ENCODE results near the gene GRIK1. TPM values are rescaled to one million over a fixed set of nuclear protein-coding genes. Genes with fewer than 3 reads are reported as not detected.

GRIK1 gene
- total RNA-seq, 1 experiment from 2014 or later: not detected

DNA sequence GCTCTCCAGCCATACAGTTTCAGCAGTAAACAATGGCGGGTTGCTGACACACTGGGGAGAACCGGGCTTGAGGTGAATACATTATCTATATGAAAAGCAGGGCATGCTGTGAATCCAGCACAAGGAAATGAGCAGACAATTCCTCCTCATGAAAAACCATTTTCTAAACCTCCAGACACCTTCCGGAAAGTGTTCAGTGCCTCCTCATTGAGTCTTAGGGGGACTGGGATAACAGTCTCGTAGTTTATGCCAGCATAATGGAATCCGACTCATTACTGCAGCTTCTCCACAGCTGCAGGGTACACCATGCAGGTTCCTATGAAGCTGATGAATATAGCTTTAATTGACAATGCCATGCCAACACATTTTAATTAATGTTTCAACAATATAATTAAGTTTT, 356.9 kb downstream of the GRIK1 start:
- no peaks in the 10 kb centered on the region for H3K36me3 ChIP-seq (replicated peaks; ENCODE audit: control insufficient read depth, insufficient read depth, low read length)
- no peak for DNase-seq
- no peaks in the 10 kb centered on the region for H3K27me3 ChIP-seq (ENCODE audit: control insufficient read depth, insufficient read depth, low read length)
- no peak overlapping the region for H3K4me3 ChIP-seq (ENCODE audit: insufficient read depth, low read depth, low read length)

DNA sequence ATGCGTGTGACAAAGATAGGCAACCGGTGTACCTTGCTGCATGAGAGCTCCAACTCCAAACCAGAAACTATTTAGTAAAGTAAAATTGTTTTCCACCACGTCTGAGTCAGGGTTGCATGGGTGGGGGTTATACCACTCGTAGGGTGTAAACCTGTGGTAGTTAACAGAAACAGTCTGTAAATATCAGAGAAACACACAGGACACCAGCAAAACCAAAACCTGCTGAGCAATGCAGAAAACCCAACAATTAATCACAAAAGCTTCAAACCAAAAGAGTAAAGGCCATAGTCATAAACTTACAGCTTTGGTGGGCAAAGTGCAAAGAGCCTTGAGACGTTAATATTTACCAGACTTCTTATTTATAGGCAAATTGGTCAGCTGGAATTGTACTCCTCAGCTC, 358.4 kb downstream of the GRIK1 start:
- no peaks in the 10 kb centered on the region for H3K27me3 ChIP-seq (ENCODE audit: control insufficient read depth, insufficient read depth, low read length)
- DNase-seq: no peak
- H3K36me3 ChIP-seq (replicated peaks; ENCODE audit: control insufficient read depth, insufficient read depth, low read length): no peaks in the 10 kb centered on the region
- no peak overlapping the region for H3K4me3 ChIP-seq (ENCODE audit: insufficient read depth, low read depth, low read length)

DNA sequence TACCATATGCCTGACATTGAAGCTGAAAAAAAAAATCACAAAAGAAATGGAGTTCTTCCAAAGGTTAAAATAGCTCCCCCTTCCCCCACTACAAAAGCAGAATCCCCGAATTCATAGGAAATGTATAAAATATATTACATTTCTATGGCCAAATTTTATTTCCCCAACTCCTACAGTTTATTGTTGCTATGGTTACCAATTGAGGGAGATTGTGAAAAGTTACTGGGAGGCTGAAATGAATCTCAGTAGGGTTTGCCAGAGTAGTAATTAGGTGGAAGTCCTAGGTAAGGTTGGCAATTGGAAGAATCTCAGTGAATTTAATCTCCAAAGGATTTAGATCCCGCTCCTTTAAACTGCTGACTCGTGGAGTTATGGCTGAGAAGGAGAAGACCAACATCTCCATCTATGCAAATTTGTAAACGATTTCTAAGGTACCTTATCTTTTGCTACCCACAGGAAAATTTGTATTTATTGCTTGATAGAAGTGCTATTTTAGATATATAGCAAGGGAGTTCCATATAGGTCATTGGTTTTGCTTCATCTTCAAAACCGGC, 359.0 kb downstream of the GRIK1 start:
- no peaks in the 10 kb centered on the region for H3K36me3 ChIP-seq (replicated peaks; ENCODE audit: control insufficient read depth, insufficient read depth, low read length)
- no peaks in the 10 kb centered on the region for H3K27me3 ChIP-seq (ENCODE audit: control insufficient read depth, insufficient read depth, low read length)
- no peak overlapping the region for H3K4me3 ChIP-seq (ENCODE audit: insufficient read depth, low read depth, low read length)
- no peak for DNase-seq

DNA sequence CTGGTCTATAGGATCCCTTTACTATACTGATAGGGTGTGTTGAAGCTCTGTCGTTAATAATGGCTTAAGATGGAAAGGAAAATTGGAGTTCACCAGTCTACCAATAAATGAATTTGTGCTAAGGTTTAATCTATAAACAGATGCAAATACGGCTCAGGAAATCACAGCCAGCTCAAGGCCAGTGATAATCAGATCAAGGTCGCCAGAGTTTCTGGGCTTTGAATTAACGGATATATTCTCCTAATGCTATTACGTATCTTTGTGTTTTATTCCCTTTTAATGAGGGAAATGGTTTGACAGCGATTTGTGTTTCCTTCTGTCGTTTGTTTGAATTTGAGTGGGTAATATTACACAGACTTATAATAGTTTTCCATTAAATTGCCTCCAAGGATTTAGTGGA, 361.5 kb downstream of the GRIK1 start:
- DNase-seq: no peak
- H3K27me3 ChIP-seq (ENCODE audit: control insufficient read depth, insufficient read depth, low read length): no peaks in the 10 kb centered on the region
- no peaks in the 10 kb centered on the region for H3K36me3 ChIP-seq (replicated peaks; ENCODE audit: control insufficient read depth, insufficient read depth, low read length)
- no peak overlapping the region for H3K4me3 ChIP-seq (ENCODE audit: insufficient read depth, low read depth, low read length)

DNA sequence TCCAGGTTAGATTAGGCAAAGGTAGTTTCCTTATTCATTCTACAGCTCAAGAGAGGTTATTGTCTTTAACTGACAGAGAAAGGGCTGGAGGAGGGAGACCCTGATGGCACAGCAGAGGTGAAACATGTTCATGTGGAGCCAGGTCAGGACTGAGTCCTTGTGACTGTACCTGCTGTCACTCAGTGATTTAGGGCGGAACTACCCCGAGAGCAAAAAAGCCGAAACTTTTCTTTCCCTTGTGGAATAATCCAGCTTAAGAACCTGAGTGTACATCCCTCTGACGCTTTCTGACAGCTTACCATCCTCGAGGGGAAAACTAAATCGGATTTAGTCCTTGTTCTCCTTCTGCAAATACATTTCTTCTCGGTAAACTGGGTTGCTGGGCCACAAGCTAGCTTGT, 367.8 kb downstream of the GRIK1 start:
- Histone ChIP-seq H3K4me3 (ENCODE audit: insufficient read depth, low read depth, low read length) (no peak overlapping the region), H3K36me3 (replicated peaks; ENCODE audit: control insufficient read depth, insufficient read depth, low read length) (no peaks in the 10 kb centered on the region), H3K27me3 (ENCODE audit: control insufficient read depth, insufficient read depth, low read length) (no peaks in the 10 kb centered on the region; the same call in 1 of the 2 replicates)
- no peak for DNase-seq

DNA sequence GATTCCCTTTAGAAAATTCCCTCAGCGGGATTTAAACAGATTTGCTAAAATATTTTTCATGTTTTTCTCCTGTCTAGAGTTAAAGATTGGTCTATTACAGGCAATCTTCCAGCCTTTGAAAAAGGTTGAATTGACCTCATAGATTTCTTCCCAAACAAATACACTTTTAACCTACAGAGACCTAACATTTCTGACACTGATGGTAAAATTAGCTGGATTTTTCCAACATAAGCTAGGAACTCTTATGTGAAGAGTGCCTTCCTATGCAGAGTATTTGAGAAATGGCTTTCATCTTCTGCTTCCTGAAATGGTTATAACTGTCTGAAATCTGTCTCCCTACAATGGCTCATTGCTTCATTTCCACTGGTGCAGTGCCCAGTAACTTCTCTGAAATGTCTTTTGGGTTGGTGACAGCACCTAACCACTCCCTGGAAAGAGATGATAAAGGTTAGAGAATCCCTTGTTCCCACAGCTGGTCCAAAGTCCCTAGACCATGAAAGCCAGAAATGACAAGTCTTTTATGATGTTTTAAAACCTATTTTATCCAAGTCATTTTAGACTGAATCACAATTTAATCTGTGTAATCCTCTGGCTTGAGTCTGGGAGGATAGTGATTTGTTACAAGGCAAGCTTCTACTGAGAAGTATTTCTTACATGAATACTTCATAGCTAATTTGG, 371.6 kb downstream of the GRIK1 start:
- DNase-seq: no peak
- H3K4me3 ChIP-seq (ENCODE audit: insufficient read depth, low read depth, low read length): no peak overlapping the region
- no peaks in the 10 kb centered on the region; the same call in 1 of the 2 replicates for H3K27me3 ChIP-seq (ENCODE audit: control insufficient read depth, insufficient read depth, low read length)
- H3K36me3 ChIP-seq (replicated peaks; ENCODE audit: control insufficient read depth, insufficient read depth, low read length): no peaks in the 10 kb centered on the region

DNA sequence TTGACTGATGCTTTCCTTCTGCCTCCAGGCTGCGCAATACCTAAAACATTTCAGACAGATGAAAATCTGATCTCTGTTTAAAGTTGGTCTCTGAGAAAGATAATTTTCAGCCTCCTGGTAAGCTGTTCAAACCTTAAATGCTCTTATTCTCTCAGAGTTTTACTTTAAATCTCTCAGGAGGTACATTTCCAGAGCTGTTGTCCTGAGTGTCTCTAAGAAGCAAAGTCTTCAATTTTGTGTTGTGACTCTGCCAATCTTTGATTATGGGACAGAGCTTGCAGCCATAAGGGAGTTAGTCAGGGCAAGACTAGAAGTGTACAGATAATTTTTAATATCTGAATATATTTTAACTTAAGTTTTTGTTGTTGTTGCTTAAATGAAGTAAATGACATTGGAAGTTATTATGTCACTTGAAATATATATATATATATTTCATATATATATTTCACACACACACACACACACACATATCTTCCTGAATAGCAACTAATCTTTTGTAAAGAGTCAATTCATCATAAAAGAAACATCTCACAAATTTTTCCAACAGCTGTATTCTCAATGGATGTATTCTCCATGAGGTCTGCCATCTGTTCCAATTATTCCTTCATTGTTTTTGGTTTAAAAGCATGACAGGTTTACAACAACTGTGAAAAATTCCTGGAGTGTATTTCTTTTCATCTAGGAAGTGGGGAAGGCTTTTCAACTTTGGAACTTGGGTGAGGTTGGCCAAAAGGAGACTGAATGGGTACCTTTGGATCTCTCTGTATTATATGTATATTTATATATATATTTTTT, 381.7 kb downstream of the GRIK1 start:
- Histone ChIP-seq H3K36me3 (replicated peaks; ENCODE audit: control insufficient read depth, insufficient read depth, low read length) (no peaks in the 10 kb centered on the region), H3K27me3 (ENCODE audit: control insufficient read depth, insufficient read depth, low read length) (no peaks in the 10 kb centered on the region), H3K4me3 (ENCODE audit: insufficient read depth, low read depth, low read length) (no peak overlapping the region)
- DNase-seq: no peak

DNA sequence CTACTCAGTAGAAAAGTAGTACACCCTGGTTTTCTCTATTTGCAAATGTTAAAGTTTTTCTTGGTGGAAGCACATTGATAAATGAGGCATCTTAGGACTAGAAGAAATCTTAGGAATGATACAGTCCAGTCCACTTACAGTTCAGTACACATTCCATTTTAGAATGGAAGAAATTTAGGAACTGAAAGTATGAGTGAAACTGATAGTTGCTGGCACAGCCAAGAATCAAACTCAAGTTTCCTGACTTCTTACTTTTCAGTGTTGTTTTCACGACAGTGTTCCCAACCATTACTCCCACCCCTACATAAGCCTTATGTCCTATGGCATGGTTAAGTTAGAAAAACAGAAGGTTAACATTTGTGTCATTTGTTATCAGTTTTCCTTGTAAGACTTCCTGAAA, 382.6 kb downstream of the GRIK1 start:
- no peaks in the 10 kb centered on the region for H3K27me3 ChIP-seq (ENCODE audit: control insufficient read depth, insufficient read depth, low read length)
- H3K4me3 ChIP-seq (ENCODE audit: insufficient read depth, low read depth, low read length): no peak overlapping the region
- no peaks in the 10 kb centered on the region for H3K36me3 ChIP-seq (replicated peaks; ENCODE audit: control insufficient read depth, insufficient read depth, low read length)
- DNase-seq: no peak

DNA sequence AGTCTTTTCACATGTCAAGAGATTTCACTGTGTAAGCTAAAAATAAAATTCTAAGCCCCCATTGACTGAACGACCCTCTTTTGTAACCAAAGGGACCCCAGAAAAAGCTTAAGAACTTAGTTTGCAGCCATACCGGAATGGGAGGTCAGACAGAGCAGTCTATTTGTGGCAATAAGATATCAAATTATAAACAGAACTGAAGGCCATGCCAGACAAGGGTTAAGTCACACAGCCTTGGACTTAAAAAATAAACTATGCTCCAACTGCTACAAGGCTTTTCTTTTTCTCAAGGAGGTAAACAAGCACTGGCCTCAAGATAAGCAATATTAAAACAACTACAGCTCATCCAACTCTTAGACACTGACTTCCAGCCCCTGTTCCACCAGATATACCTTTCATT, 384.2 kb downstream of the GRIK1 start:
- Histone ChIP-seq H3K36me3 (replicated peaks; ENCODE audit: control insufficient read depth, insufficient read depth, low read length) (no peaks in the 10 kb centered on the region), H3K4me3 (ENCODE audit: insufficient read depth, low read depth, low read length) (no peak overlapping the region), H3K27me3 (ENCODE audit: control insufficient read depth, insufficient read depth, low read length) (no peaks in the 10 kb centered on the region)
- DNase-seq: no peak

DNA sequence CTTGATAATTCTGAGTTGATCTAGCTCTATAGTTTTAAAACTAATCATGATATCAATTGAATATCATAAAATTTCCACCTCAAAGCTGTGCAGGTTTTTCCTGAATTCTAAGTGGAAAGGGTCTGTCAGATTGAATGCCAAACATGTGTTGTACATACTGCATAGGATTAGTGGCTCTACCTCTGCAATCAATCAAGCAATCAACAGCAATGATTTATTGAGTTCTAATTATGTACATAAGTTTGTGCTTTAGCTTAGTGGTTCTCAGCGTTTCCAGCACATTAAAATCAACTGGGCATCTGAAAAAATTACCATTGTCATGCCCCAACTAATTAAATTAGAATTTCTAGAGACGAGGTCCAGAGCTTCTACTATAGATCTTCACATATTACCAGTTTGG, 389.6 kb downstream of the GRIK1 start:
- H3K4me3 ChIP-seq (ENCODE audit: insufficient read depth, low read depth, low read length): no peak overlapping the region
- no peaks in the 10 kb centered on the region for H3K36me3 ChIP-seq (replicated peaks; ENCODE audit: control insufficient read depth, insufficient read depth, low read length)
- DNase-seq: no peak
- H3K27me3 ChIP-seq (ENCODE audit: control insufficient read depth, insufficient read depth, low read length): no peaks in the 10 kb centered on the region

DNA sequence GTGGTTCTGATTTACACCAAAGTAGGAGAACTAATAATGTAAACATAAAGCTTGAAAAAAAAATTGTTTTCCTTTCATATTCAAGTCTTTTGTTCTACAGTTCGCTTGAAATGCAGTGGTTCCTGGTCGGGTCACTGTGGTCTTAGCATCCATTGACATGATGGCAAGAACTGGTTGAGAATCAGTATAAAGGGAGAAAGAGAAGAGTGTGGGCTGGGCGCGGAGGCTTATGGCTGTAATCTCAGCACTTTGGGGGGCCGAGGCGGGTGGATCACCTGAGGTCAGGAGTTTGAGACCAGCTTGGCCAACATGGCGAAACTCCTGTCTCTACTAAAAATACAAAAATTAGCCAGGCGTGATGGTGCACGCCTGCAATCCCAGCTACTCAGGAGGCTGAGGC, 390.2 kb downstream of the GRIK1 start:
- Histone ChIP-seq H3K36me3 (replicated peaks; ENCODE audit: control insufficient read depth, insufficient read depth, low read length) (no peaks in the 10 kb centered on the region), H3K4me3 (ENCODE audit: insufficient read depth, low read depth, low read length) (no peak overlapping the region), H3K27me3 (ENCODE audit: control insufficient read depth, insufficient read depth, low read length) (no peaks in the 10 kb centered on the region)
- no peak for DNase-seq

DNA sequence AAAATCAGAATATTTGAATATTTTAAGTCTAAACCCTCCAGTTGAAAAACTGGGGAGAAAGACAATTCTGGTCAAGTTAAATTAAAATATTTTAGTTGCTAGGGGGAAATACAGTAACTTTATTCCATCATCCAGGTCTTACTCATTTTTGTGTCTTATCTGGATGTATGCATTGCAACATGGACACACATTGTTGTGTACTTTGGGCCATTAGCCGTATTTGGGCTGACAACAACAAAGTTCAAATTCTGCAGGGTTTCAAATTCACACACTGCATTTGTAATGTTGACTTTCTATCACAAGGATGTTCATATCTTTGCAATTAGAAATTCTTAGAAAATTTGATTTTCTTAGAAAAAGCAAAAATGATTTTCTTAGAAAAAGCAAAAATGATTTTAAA, 391.8 kb downstream of the GRIK1 start:
- Histone ChIP-seq H3K4me3 (ENCODE audit: insufficient read depth, low read depth, low read length) (no peak overlapping the region), H3K36me3 (replicated peaks; ENCODE audit: control insufficient read depth, insufficient read depth, low read length) (no peaks in the 10 kb centered on the region), H3K27me3 (ENCODE audit: control insufficient read depth, insufficient read depth, low read length) (no peaks in the 10 kb centered on the region)
- DNase-seq: no peak

DNA sequence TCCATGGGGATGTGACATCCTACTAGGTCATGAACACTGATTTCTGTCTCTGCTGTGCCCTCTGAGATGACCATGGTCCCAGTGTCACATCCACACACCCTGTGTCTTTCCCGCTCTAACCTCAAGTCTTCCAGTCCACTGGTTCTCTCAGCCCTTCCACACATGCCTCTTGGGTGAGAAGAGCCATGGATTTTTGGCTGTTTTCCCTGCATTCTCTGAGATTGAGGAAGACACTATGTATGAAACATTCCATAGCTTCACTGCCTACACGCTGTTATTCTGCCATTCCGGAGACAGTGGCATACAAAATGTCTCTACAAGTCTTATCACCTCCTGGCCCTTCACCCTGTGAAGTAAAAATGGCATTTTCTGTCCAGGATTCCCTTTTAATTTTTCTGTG, 393.7 kb downstream of the GRIK1 start:
- no peak for DNase-seq
- no peak overlapping the region for H3K4me3 ChIP-seq (ENCODE audit: insufficient read depth, low read depth, low read length)
- no peaks in the 10 kb centered on the region for H3K36me3 ChIP-seq (replicated peaks; ENCODE audit: control insufficient read depth, insufficient read depth, low read length)
- H3K27me3 ChIP-seq (ENCODE audit: control insufficient read depth, insufficient read depth, low read length): no peaks in the 10 kb centered on the region

DNA sequence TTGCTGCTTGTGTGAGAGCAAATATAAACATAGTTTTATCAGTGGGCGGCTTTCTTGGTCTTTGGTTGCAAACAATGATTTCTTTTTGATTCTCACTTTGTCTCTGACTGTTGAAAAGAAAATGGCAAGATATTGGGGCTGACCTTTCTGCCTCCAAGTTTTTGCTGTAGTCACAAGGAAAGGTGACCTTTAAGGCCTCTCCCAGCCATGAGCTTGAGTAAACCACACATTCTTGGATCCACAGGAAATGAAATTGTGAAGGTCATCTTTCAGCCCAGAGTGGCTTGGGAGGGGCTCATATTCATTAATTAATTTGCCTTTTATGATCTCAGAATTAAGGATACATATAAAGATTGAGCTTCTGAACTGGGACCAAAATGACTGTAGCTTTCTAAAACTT, 399.5 kb downstream of the GRIK1 start:
- H3K36me3 ChIP-seq (replicated peaks; ENCODE audit: control insufficient read depth, insufficient read depth, low read length): no peaks in the 10 kb centered on the region
- no peaks in the 10 kb centered on the region for H3K27me3 ChIP-seq (ENCODE audit: control insufficient read depth, insufficient read depth, low read length)
- no peak overlapping the region for H3K4me3 ChIP-seq (ENCODE audit: insufficient read depth, low read depth, low read length)
- no peak for DNase-seq

DNA sequence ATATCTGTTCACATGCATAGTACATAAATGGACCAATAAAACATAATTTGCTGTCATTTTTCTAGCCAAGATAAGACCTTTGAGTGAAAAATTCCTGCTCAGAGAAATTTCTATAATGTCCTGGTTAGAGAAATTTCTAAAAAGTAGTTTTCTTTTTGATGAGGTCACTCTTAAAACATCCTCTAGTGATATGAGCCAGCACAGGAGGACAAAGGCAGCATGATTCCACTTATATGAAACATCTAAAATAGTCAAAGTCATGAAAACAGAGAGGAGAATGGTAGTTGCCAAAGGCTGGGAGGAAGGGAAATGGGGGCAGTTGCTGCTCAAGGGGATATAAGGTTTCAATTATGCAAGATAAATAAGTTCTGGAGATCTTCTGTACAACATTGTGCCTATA, 401.7 kb downstream of the GRIK1 start:
- Histone ChIP-seq H3K36me3 (replicated peaks; ENCODE audit: control insufficient read depth, insufficient read depth, low read length) (no peaks in the 10 kb centered on the region), H3K4me3 (ENCODE audit: insufficient read depth, low read depth, low read length) (no peak overlapping the region), H3K27me3 (ENCODE audit: control insufficient read depth, insufficient read depth, low read length) (no peaks in the 10 kb centered on the region)
- DNase-seq: no peak
